Fibroblast of mammary gland (primary cell): Measurements from ENCODE around the gene MYOZ3.

ENCODE experiments used
- DNase-seq: peaks from one replicate; pipeline ENCODE4 v3.0.0-alpha.2; 2010; ENCODE audit warnings: low read depth
- H3K4me3 ChIP-seq: 2 replicates; pipeline ENCODE4 v1.5.1; 2011; ENCODE audit warnings: low read depth, mild to moderate bottlenecking, low read length, moderate library complexity; ENCODE audit not compliant: control insufficient read depth
- TF ChIP-seq, protein P1 (sequence below): conservative IDR thresholded peaks from 2 replicates; pipeline ENCODE4 v1.5.1; 2011; ENCODE audit warnings: low read depth, low read length, inconsistent platforms; ENCODE audit not compliant: control insufficient read depth, insufficient read depth

MYOZ3 gene

DNA sequence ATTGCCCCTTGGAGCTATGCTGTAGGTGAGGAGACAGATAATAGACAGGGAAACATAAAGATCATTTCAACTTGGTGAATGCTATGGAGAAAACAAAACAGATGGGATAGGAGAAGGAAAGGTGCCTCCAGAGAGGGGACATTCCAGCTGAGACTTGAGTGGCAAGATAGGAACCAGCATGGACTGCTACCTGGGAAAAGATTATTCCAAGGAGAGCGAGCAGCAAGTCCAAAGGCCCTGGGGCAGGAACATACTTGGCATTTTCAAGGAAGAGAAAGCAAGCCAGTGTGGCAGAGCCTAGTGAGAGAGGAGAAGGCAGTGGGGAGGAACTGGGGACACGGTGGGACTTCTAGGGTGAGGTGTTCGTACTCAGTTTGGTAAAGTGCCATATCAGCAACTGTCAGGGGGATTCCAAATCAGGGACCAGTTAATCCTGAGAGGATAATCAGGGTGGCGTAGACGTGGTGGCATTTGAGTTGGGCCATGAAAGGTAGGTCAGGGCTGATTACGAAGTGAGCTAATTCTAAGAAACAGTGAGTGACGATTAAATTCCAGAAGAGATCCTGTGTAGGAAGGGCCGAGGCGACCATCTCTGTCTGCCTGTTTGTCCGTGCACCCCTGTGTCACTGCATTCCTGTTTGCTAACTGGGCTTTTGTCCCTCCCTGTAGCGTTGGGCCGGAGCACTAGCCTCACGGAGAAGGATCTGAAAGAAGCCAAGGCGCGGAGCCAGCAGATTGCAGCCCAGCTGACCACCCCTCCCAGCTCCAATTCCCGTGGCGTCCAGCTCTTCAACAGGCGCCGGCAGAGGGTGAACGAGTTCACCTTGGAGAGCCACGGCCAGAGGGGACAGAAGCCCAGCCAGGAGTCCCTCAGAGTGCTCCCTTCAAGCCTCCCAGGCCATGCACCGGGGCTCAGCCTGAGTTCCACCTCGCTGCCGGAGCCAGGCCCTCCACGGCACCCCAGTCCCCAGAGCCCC is 13.5 kb upstream of the MYOZ3 start:
- H3K4me3 ChIP-seq: no peak overlapping the region
- no peak for DNase-seq
- TF ChIP-seq, protein P1, sequence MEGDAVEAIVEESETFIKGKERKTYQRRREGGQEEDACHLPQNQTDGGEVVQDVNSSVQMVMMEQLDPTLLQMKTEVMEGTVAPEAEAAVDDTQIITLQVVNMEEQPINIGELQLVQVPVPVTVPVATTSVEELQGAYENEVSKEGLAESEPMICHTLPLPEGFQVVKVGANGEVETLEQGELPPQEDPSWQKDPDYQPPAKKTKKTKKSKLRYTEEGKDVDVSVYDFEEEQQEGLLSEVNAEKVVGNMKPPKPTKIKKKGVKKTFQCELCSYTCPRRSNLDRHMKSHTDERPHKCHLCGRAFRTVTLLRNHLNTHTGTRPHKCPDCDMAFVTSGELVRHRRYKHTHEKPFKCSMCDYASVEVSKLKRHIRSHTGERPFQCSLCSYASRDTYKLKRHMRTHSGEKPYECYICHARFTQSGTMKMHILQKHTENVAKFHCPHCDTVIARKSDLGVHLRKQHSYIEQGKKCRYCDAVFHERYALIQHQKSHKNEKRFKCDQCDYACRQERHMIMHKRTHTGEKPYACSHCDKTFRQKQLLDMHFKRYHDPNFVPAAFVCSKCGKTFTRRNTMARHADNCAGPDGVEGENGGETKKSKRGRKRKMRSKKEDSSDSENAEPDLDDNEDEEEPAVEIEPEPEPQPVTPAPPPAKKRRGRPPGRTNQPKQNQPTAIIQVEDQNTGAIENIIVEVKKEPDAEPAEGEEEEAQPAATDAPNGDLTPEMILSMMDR: no peak

DNA sequence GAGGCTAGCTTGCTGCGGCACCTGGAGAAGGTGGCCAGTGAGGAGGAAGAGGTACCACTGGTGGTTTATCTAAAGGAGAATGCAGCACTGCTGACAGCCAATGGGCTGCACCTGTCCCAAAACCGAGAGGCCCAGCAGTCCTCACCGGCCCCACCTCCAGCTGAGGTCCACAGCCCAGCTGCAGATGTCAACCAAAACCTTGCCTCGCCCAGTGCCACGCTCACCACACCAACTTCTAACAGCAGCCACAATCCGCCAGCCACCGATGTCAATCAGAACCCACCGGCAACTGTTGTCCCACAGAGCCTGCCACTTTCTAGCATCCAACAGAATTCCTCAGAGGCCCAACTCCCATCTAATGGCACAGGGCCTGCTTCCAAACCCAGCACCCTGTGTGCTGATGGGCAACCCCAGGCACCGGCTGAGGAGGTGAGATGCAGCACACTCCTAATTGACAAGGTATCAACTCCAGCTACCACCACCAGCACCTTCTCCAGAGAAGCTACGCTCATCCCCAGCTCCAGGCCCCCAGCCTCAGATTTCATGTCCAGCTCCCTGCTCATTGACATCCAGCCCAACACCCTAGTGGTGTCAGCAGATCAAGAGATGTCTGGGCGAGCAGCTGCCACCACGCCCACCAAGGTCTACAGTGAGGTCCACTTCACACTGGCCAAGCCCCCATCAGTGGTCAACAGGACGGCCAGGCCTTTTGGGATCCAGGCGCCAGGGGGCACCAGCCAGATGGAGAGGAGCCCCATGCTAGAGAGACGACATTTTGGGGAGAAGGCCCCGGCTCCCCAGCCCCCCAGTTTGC is 12.6 kb upstream of the MYOZ3 start:
- no peak overlapping the region for H3K4me3 ChIP-seq
- no peak for DNase-seq
- TF ChIP-seq, protein P1: no peak

DNA sequence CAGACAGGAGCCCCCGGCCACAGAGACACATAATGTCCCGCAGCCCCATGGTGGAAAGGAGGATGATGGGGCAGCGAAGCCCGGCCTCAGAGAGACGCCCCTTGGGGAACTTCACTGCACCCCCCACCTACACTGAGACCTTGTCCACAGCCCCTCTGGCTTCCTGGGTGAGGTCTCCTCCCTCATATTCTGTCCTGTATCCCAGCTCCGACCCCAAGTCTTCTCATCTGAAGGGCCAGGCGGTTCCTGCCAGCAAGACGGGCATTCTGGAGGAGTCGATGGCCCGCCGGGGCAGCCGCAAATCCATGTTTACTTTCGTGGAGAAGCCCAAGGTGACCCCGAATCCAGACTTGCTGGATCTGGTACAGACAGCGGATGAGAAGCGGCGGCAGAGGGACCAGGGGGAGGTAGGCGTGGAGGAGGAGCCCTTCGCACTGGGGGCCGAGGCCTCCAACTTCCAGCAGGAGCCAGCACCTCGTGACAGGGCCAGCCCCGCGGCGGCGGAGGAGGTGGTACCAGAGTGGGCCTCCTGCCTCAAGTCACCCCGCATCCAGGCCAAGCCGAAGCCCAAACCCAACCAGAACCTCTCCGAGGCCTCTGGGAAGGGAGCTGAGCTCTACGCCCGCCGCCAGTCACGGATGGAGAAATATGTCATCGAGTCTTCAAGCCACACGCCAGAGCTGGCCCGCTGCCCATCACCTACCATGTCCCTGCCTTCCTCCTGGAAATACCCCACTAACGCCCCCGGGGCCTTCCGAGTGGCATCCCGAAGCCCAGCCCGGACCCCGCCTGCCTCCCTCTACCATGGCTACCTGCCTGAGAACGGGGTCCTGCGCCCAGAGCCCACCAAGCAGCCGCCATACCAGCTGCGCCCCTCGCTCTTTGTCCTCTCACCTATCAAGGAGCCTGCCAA is 11.7 kb upstream of the MYOZ3 start:
- no peak for DNase-seq
- no peak overlapping the region for H3K4me3 ChIP-seq
- TF ChIP-seq, protein P1: no peak

DNA sequence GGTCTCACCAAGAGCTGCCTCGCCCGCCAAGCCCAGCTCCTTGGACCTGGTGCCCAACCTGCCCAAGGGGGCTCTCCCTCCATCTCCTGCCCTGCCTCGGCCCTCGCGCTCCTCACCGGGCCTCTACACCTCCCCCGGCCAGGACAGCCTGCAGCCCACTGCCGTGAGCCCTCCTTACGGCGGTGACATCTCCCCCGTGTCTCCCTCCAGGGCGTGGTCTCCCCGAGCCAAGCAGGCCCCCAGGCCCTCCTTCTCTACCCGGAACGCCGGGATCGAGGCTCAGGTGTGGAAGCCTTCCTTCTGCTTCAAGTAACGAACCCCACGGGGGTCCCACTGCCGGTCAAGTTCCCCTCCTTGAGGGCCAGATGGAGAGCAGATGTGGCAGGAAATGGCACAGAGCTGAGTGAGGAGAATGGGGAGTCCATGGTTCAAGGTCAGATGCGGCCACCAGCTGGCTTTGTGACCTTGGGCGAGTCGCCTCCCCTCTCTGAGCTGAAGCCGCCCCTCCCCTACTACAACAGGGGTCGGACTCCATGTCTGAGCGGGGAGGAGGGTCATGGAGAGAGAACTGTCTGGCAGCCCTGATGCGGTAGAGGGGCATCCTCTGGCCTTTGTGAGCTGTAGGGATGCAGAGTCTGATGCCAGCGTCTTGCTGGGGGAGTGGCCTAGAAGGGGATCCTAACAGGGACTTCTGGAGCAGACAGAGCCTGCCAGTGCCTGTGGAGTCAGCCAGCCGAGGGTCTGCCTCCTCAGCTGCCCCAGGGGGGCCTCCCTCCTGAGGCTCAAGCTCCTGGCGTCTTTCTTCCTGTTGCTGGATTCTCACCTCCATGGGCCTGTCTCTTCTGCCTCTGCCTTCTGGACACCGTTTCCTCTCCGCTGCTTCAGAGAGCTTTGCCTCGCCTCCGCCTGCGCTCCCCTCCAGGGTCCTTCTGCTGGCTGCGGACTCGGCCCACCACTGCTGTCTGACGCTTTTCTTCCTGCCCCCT is 10.7 kb upstream of the MYOZ3 start:
- H3K4me3 ChIP-seq: no peak overlapping the region
- no peak for DNase-seq
- TF ChIP-seq, protein P1: no peak

DNA sequence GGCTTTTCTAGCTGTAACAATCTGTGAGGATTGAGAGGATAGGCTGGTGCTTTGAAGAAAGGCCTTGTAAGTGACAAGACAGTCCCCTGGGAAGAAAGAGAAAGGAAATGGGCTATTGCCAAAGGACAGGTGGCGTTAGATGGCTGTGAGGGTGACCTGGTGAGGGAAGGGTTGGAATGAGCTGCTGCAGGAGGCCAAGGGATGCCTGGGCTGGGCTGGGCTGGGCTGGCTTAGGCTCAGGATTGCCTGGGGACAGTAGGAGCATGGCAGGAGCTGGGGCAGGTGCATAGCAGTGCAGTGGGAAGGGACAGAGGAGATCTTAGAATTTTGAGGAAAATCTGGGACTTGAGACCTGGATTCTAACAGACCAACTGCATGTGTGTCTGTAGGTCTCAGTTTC is 9.7 kb upstream of the MYOZ3 start:
- no peak overlapping the region for H3K4me3 ChIP-seq
- TF ChIP-seq, protein P1: no peak

More for the DNA sequence above, 9.7 kb upstream of the MYOZ3 start:
- DNase-seq: no peak
